Lower leg skin (tissue), 4 donors: ENCODE results near the gene DAAM2. TPM values are rescaled to one million over a fixed set of nuclear protein-coding genes. Genes with fewer than 3 reads are reported as not detected.

ENCODE experiments used
- DNase-seq, 2 donors: peaks; one replicate each; pipeline ENCODE4 v3.0.0-alpha.2; 2019; ENCODE audit warnings: low spot score in 2 of 2
- H3K4me3 ChIP-seq: fragments of 200-600 bp; sonication (generic); 2 replicates; pipeline ENCODE4 v1.5.1; 2017; ENCODE audit warnings: mild to moderate bottlenecking, low read depth; ENCODE audit not compliant: poor library complexity, severe bottlenecking
- CTCF ChIP-seq, 3 donors: fragments of 450-650 bp; IDR thresholded peaks; one replicate each; pipeline ENCODE4 v1.5.1; 2016; ENCODE audit warnings: antibody characterized with exemption in 3 of 3, mild to moderate bottlenecking in 3 of 3, moderate library complexity in 2 of 3
- POLR2A ChIP-seq, 2 donors: fragments of 450-650 bp; IDR thresholded peaks; one replicate each; pipeline ENCODE4 v1.6.1; 2016 to 2017; ENCODE audit warnings: antibody characterized with exemption in 2 of 2, mild to moderate bottlenecking in 1 of 2, moderate library complexity in 1 of 2
- WGBS, 2 donors: methylation state at CpG; one replicate each; pipeline ENCODE4 v1.1.5; 2018; 5-methylcytosine and 5-hydroxymethylcytosine counted together
- intact Hi-C: fragments of 100-400 bp; cut with DNase I; formaldehyde crosslinking; loops from one replicate; pipeline ENCODE4 v1.15.0; 2023; ENCODE audit warnings: low total_unique reads
- total RNA-seq, 4 donors: library from RNA; depleted of rRNA; stranded (reverse); fragments of >200 nt; gene quantifications; one replicate each; pipeline ENCODE4 v1.1.0, GENCODE V29; 2016

The DAAM2 gene
- total RNA-seq, 4 donors from 2014 or later = 5.6 to 16.9 (median 8.1) TPM

DNA sequence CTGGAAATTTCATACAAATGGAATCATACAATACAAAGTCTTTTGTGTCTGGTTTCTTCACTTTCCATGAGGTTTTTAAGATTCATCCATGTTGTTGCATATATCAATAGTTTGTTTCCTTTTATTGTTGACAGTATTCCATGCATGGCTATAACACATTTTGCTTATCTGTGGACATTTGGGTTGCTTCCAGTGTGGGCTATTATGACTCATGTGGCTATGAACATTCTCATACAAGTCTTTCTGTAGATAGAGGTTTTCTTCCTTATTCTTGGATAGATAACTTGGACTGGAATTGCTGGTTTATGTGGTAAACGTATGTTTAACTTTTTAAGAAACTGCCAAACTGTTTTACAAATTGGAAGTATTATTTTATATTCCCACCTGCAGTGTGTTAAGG lies 36.9 kb upstream of the DAAM2 start:
- no peak for TF ChIP-seq POLR2A (IDR thresholded peaks at IDR 0.05)
- no peak for TF ChIP-seq CTCF (IDR thresholded peaks at IDR 0.05)
- intact Hi-C loops = no loop called here
- 44 to 50% methylated on average over 1 of the region's 1 CpG for WGBS, 2 donors
- no peak for DNase-seq
- H3K4me3 ChIP-seq = no peak overlapping the region

DNA sequence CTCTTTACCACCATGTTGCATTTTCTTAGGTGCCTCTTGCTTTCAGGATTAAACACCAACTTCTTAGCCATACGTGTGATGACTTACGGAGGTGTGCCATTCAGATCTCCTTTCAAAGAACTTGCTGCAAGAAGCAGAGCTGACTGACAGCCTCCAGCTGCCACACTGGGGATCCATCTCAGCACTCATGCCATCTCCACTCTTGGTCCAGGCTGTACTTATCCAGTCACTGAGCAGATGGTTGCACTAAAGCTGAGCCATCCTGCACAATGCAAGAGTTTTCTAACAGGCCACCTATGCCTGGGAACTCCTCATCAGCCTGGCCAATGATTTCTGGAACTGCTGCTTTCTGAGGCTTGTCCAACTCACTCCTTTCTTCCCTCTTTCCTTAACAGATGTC lies 35.6 kb upstream of the DAAM2 start:
- 94% methylated on average over 2 of the region's 2 CpGs for WGBS, 2 donors
- DNase-seq = no peak
- no peak for TF ChIP-seq CTCF (IDR thresholded peaks at IDR 0.05)
- no peak for TF ChIP-seq POLR2A (IDR thresholded peaks at IDR 0.05)
- no peak overlapping the region for H3K4me3 ChIP-seq
- intact Hi-C loops = no loop called here

DNA sequence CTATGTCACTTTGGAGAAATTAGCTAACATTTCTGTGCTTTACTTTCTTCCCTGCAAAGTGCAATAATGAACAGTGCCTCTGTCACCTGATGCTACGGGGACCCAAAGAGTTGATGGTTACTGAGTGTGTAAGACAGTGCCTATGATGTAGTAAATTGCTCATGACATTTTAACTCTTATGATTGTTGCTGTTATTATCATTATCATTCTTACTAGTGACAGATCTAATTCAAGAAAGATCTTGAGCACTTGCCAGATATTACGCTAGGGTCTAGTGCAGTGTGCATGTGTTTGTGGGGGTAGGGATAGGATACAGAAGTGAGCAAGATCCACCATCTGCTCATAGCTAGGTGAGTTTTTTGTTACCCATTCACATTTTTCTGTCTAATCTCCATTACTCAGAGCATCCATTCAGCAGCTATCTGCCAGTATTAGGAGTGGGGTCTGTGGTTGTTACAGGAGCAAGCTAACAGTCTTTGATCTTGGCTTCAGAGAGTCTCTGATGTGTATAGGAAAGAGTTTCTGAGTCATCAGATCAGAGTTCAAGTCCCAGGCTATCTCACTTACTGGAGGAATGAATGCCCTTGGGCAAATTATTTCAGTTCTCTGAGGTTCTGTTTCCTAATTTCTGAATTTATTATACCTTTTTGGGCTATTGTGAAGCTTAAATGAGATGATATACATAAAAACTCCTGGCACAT lies 33.1 kb upstream of the DAAM2 start:
- intact Hi-C loops = no loop called here
- H3K4me3 ChIP-seq = no peak overlapping the region
- no peak for TF ChIP-seq POLR2A (IDR thresholded peaks at IDR 0.05)
- TF ChIP-seq CTCF (IDR thresholded peaks at IDR 0.05) = no peak
- 94 to 97% methylated on average over 2 of the region's 2 CpGs for WGBS, 2 donors
- no peak for DNase-seq

DNA sequence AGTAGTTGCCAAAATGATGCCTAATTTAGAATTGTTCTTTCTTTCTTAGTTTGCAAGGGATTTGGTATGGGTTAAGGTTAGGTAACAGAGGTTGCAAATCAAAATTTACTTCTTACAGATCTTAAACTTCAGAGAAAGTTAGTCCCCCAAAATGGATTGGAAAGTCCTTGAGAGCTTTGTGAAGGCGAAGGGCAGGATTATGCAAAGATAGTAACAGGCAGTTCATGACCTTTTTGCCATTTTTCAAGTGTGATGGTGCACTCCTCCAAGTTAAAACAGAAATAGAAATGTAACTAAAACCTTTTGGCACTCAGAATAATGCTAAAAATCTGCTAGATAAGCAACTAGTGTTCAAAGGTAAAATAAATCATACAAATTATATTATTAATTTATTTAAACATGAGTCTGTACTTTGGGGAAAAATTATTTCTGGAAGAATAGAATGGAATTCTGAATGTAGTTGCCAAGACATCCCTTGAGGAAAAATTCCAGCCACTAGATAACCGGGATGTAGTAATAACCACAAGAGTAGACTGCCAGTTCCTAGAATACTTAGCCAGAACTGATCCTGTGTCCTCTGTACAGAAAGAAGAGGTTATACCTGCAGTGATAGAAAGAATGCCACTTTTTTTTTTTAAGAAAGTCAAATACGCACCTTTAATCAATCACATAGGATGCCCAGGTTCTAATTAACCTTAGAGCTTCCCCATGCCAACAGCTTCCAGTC lies 31.8 kb upstream of the DAAM2 start:
- no peak overlapping the region for H3K4me3 ChIP-seq
- no peak for DNase-seq
- 44 to 53% methylated on average over 3 of the region's 3 CpGs for WGBS, 2 donors
- intact Hi-C loops = no loop called here
- TF ChIP-seq CTCF (IDR thresholded peaks at IDR 0.05) (no peak), POLR2A (IDR thresholded peaks at IDR 0.05) (no peak)

GRCh38 chr6:39765508-39766065 lies 26.6 kb upstream of the DAAM2 start:
- 49 to 51% methylated on average over 3 of the region's 3 CpGs for WGBS, 2 donors
- DNase-seq = no peak
- no peak for TF ChIP-seq CTCF (IDR thresholded peaks at IDR 0.05)
- TF ChIP-seq POLR2A (IDR thresholded peaks at IDR 0.05) = no peak
- no peak overlapping the region for H3K4me3 ChIP-seq
- intact Hi-C loops = no loop called here
